Right cardiac atrium (tissue), 5 donors: Measurements from ENCODE around the gene PARL. TPM values are rescaled to one million over a fixed set of nuclear protein-coding genes. Genes with fewer than 3 reads are reported as not detected.
A peak's percentile ranks its signal among the peaks of the same experiment; 100 is the strongest.

ENCODE experiments used
- ATAC-seq, 2 donors: fragments of 200-7000 bp; cut with Tn5 transposase; one replicate each; pipeline versions ENCODE4 v1.8.0 to v1.9.1; 2020; ENCODE audit warnings: moderate library complexity in 2 of 2, mild to moderate bottlenecking in 1 of 2
- DNase-seq, 3 donors: peaks; one replicate each; pipeline ENCODE4 v3.0.0-alpha.2; 2020
- H3K27ac ChIP-seq: one replicate; pipeline ENCODE4 v1.5.1; 2013; ENCODE audit warnings: mild to moderate bottlenecking, low read length, control low read depth, moderate library complexity
- H3K27me3 ChIP-seq: one replicate; pipeline ENCODE4 v1.6.1; 2013; ENCODE audit not compliant: control insufficient read depth, insufficient read depth
- H3K4me1 ChIP-seq: one replicate; pipeline ENCODE4 v1.6.1; 2013; ENCODE audit warnings: low read length; ENCODE audit not compliant: control insufficient read depth, insufficient read depth
- H3K4me3 ChIP-seq: one replicate; pipeline ENCODE4 v1.5.1; 2013; ENCODE audit warnings: low read length, control low read depth
- H3K9me3 ChIP-seq: one replicate; pipeline ENCODE4 v1.6.1; 2013; ENCODE audit warnings: low read length; ENCODE audit not compliant: control insufficient read depth
- WGBS: extraction: QIAGEN DNeasy Blood & Tissue Kit; methylation state at CpG from one replicate; pipeline ENCODE4 v1.1.7; 2013; 5-methylcytosine and 5-hydroxymethylcytosine counted together
- intact Hi-C, 4 donors: fragments of 100-400 bp; cut with DNase I; formaldehyde crosslinking; loops; one replicate each; pipeline versions ENCODE4 v1.11.0 to v1.14.0; 2022 to 2023
- polyA plus RNA-seq: library from polyadenylated mRNA; stranded (reverse); fragments of 200-250 nt; gene quantifications from one replicate; pipeline ENCODE4 v1.2.3, GENCODE V29; 2013
- total RNA-seq, 4 donors: library from RNA; stranded (reverse); fragmentation: NEBNext Ultra II Directional; extraction: Animal tissue kit (Norgen Biotek cat#: 25700); gene quantifications; one replicate each; pipeline ENCODE4 v1.2.1, GENCODE V29; 2021
- donor health status: healthy with polysubstance abuse.
- donor health status: DM: no; HTN: yes; CAD: no.
- donor health status: DM: no; HTN: no; CAD: no.
- donor health status: DM: no; HTN: yes; CAD: no; lungs with severe emphysema.
- donor health status: DM: yes; HTN: yes; CAD: no.

PARL gene
- total and polyA plus RNA-seq, 5 donors: 53.6 to 82.2 (median 62.2) TPM

DNA sequence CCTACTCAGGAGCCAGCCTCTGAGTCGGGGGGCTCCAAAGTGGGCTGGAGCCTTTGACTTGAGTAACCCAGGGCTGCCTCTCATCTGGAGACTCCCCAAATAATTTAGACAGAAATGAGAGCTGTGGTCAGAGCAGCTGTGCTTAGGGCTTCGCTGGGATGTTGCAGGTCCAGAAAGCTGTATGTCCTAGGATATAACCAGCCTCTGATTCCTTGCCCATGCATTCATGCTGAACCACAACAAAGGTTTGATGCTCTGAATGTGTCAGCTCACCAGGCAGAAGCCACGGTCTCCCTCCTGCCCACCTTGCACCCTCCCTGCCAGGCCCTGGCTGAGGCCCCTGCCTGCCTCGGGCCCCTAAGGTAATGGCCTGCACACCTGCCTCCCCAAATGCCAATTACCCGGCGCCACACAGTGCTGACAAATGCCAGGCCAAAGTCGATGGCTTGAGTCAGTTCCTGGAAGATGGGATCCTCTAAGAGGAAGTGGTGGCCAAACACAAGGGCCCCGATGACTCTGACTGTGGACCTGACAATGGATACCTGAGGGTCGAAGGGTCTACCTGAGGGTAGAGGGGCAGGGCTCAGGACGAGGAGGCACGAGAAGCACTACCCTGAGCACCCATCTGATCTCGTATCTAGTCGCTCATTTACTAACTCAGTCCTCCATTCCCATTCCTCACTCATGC is 21.7 kb upstream of the PARL start:
- H3K27me3 ChIP-seq: no peaks in the 10 kb centered on the region
- 78% methylated on average over 13 of the region's 13 CpGs for WGBS
- H3K4me1 ChIP-seq: no peaks in the 10 kb centered on the region
- no peak overlapping the region for H3K27ac ChIP-seq
- ATAC-seq: no peak
- intact Hi-C loops: loop anchor here in 1 of 4 donors (10.0 kb wide), 1 partner anchor 98 kb away; no protein-coding TSS in a partner anchor
- no peak for DNase-seq
- H3K9me3 ChIP-seq: no peaks in the 10 kb centered on the region
- H3K4me3 ChIP-seq: no peak overlapping the region

DNA sequence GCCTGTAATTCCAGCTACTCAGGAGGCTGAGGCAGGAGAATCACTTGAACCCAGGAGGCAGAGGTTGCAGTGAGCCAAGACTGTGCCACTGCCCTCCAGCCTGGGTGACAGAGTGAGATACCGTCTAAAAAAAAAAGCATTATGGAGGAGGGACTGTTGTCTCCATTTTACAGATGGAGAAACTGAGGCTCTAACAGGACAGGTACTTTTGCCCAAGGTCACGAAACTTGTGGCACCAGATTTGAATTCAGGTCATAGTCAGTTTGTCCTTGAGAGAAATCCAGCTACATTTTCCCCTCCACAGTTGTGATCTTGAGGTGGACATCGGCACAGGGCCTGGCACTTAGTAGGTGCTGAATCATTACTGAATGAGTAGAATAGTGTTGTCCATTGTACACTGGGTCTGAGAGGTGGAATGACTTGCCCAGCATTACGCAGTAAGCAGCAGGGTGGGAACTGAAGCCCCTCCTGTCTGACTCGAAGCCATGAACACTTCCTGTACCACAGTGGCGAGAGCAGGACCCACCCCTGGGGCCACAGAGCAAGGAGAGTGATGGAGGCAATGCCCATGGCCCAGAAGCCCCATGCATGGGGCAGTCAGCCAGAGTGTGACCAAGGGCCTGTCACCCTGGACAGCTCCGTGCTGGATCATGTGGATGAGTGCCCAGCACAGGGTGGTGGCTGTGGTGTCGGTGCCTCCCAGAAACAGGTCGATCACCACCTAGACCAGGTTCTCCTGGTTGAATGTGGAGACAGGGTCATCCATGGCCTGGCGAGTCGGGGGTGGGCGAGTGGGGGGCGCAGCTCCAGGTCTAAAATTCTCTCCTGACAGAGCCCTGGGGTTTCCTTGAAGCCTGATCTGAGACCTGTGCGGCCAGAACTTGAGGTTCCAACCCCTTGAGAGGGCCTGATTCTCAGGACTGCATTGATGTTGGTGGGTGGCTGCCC is 20.4 kb upstream of the PARL start:
- Histone ChIP-seq H3K4me3 (no peak overlapping the region), H3K27me3 (no peaks in the 10 kb centered on the region), H3K9me3 (no peaks in the 10 kb centered on the region), H3K27ac (no peak overlapping the region), H3K4me1 (no peaks in the 10 kb centered on the region)
- peak; percentile 26 to 52 for ATAC-seq
- intact Hi-C loops: loop anchor here in 1 of 4 donors (10.0 kb wide), 1 partner anchor 100 kb away; no protein-coding TSS in a partner anchor
- WGBS: 76% methylated on average over 14 of the region's 14 CpGs
- DNase-seq: no peak

DNA sequence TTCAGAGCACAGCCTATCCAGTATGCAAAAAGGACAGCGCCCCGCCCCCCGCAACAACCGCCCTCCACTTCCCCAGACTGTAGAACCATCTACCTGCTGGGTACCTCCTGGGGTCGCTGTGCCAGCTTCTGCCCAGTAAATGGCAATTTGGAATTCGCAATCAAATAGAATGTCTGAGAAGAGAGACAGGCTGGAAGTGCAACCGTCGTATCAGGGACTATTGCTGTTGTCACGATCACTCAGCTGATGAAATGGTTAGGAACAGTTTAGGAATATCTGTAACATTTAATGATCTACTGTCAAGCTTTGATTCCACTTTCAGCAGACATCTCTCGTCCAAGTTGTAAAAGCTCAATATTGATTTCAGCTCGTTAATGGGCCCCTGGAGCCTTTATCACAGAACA is 13.3 kb upstream of the PARL start:
- Histone ChIP-seq H3K4me1 (no peaks in the 10 kb centered on the region), H3K27me3 (no peaks in the 10 kb centered on the region), H3K4me3 (no peak overlapping the region), H3K9me3 (no peaks in the 10 kb centered on the region), H3K27ac (no peak overlapping the region)
- ATAC-seq (no peak), DNase-seq (peak in 1 of 3 donors; percentile 37)
- intact Hi-C loops: loop anchor here in 3 of 4 donors (10.0 kb wide), 2 partner anchors 347 to 387 kb away; partner anchors contain the start of genes ALG3 (in 1 of the 3) and EEF1AKMT4 (in 1 of the 3)
- WGBS: 58% methylated on average over 11 of the region's 11 CpGs

DNA sequence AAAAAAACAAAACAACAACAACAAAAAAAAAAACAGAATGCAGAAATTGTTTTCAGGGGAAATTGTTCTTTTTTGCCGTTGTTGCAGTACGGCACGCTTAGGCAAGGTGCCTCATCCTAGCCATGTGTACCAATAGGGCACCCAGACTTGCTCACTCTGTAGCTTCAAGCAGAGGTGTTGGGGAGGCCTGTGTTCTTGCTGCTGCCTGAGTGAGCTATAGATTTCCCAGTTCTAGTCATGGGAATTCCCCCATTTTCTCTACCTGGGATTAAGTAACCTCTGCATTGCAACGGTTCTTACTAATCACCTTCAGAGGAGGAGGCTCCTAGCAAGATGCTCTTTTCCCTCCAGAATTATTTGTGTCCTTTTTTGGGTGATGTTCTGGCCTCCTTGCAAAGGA is 12.9 kb upstream of the PARL start:
- no peak overlapping the region for H3K4me3 ChIP-seq
- H3K27ac ChIP-seq: no peak overlapping the region
- no peaks in the 10 kb centered on the region for H3K27me3 ChIP-seq
- H3K4me1 ChIP-seq: no peaks in the 10 kb centered on the region
- WGBS: 85% methylated on average over 4 of the region's 4 CpGs
- ATAC-seq (no peak), DNase-seq (no peak)
- intact Hi-C loops: loop anchor here in 3 of 4 donors (10.0 kb wide), 2 partner anchors 347 to 387 kb away; partner anchors contain the start of genes ALG3 (in 1 of the 3) and EEF1AKMT4 (in 1 of the 3)
- H3K9me3 ChIP-seq: no peaks in the 10 kb centered on the region

DNA sequence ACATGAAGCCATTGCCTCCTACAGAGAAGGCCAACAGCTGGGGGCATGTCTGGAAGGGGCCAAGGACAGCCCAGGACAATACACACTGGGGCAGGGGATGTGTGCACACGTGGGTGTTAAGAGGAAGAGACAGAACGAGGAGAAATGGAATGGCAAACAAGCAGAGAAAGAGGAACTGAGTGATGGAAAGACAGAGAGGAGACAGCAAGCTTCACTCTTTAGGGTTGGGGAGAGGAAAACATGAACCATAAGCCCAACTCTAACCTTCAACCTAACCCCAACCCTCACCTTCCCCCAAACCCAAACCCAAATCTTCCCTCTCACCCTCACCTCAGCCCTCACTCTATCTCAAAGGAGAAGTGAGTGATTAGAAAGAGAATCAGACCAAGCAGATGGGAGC is 11.9 kb upstream of the PARL start:
- Histone ChIP-seq H3K27ac (no peak overlapping the region), H3K27me3 (no peaks in the 10 kb centered on the region), H3K4me1 (no peaks in the 10 kb centered on the region), H3K9me3 (no peaks in the 10 kb centered on the region), H3K4me3 (no peak overlapping the region)
- ATAC-seq: peak in 1 of 2 donors; percentile 27
- WGBS: 49% methylated on average over 2 of the region's 2 CpGs
- intact Hi-C loops: loop anchor here in 3 of 4 donors (10.0 kb wide), 2 partner anchors 348 to 388 kb away; partner anchors contain the start of genes ALG3 (in 1 of the 3) and EEF1AKMT4 (in 1 of the 3)
- DNase-seq: no peak

DNA sequence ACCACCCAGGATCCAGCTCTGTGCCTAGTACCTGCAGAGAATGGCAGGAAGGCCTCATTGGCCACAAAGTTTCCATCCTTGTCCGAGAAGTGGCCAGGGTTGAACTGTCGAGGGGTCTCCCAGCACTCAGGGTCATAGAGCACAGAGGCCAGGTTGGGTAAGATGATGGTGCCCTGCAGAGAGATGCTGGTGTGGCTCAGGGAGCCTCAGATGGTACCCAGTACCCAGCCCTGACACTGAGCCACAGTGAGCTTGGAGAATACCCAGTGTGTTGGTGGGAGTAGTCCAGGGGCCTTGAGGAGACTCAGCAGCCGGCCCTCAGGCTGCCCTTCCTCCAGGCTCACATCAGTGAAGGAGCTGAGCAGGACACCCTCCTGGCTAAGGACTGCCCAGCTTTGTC is 11.5 kb upstream of the PARL start:
- intact Hi-C loops: loop anchor here in 3 of 4 donors (10.0 kb wide), 2 partner anchors 349 to 389 kb away; partner anchors contain the start of genes ALG3 (in 1 of the 3) and EEF1AKMT4 (in 1 of the 3)
- no peak overlapping the region for H3K27ac ChIP-seq
- 81% methylated on average over 3 of the region's 3 CpGs for WGBS

DNA sequence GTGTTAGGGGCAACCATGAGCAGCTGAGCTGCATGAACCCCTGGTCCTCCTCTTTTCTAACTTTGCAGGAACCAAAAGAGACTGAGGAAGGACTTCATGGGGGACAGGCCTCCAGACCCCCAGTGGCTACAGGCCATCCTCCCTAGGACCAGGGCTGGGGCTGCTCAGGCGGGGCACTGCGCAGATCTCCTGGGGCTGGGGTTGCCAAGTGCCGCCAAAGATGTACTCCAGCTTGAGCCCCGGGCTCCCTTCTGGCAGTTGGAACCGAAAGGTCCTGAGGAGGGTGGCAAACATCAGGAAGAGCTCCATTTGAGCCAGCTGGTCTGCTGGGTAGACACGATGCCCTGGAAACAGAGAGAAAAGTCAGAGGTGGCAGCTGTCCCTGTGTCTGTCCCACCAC is 11.1 kb upstream of the PARL start:
- H3K27me3 ChIP-seq: no peaks in the 10 kb centered on the region
- peak; percentile 26 to 40 for ATAC-seq
- H3K4me3 ChIP-seq: no peak overlapping the region
- WGBS: 86% methylated on average over 6 of the region's 6 CpGs
- H3K4me1 ChIP-seq: no peaks in the 10 kb centered on the region
- DNase-seq: no peak
- no peaks in the 10 kb centered on the region for H3K9me3 ChIP-seq
- intact Hi-C loops: loop anchor here in 3 of 4 donors (10.0 kb wide), 2 partner anchors 349 to 389 kb away; partner anchors contain the start of genes ALG3 (in 1 of the 3) and EEF1AKMT4 (in 1 of the 3)
- no peak overlapping the region for H3K27ac ChIP-seq

More for the DNA sequence above, 11.5 kb upstream of the PARL start:
- Histone ChIP-seq H3K27me3 (no peaks in the 10 kb centered on the region), H3K4me3 (no peak overlapping the region), H3K4me1 (no peaks in the 10 kb centered on the region), H3K9me3 (no peaks in the 10 kb centered on the region)
- ATAC-seq (peak; percentile 30 to 31), DNase-seq (no peak)

DNA sequence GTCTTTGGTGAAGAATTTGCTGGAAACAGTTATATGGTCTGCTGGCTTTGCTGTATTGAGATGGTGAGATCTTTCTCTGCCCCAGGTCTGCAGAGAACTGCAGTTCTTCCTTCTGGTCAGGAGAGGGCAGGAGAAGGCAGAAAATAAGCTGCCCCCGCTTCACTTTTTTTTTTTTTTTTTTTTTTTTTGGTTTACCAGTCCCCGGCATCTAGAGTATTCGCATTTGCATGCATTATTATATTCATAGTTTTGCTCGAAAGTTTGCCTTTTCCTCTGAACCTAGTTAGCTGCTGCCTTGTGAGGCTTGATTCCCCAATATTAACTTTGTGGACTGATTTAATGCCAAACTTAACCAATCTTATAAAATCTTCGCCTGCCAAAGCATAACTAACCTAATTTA is 10.6 kb upstream of the PARL start:
- Histone ChIP-seq H3K4me1 (no peaks in the 10 kb centered on the region), H3K4me3 (no peak overlapping the region), H3K27me3 (no peaks in the 10 kb centered on the region), H3K9me3 (no peaks in the 10 kb centered on the region), H3K27ac (no peak overlapping the region)
- ATAC-seq (peak; percentile 66 to 69), DNase-seq (no peak)
- WGBS: 20% methylated on average over 5 of the region's 5 CpGs
- intact Hi-C loops: loop anchor here in 3 of 4 donors (10.0 kb wide), 2 partner anchors 350 to 390 kb away; partner anchors contain the start of genes ALG3 (in 1 of the 3) and EEF1AKMT4 (in 1 of the 3)

DNA sequence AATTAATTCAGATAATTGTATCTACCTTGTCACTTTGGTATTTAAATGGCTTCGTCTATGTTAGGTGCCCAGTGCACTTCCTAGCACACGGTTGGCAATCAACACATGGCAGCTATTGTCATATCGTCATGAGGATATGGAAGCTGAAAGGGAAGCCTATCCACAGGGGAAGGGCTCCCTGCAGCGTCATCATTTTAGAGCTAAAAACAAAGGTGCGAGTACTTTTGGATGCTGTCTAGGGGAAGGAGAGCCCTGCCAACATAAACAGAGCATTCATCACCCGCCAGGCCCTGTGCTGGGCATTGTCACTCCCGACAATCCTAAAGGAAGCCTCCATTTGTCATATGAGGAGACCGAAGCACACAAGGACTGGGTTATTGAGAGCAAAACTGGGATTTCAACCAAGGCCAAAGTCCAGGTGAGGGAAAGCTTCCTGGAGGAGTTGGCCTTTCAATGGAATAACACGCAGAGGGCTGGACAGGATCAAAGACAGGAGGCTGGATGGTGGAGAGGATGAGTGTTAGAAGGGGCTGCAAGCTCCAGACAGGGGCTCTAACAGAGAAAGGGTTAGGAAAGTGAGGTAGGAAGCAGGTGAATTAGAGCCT is 8.0 kb upstream of the PARL start:
- intact Hi-C loops: loop anchor here in 3 of 4 donors (10.0 kb wide), 2 partner anchors 352 to 392 kb away; partner anchors contain the start of genes ALG3 (in 1 of the 3) and EEF1AKMT4 (in 1 of the 3)
- H3K4me1 ChIP-seq: no peaks in the 10 kb centered on the region
- WGBS: 52% methylated on average over 9 of the region's 9 CpGs
- no peak overlapping the region for H3K27ac ChIP-seq
- H3K4me3 ChIP-seq: no peak overlapping the region
- no peaks in the 10 kb centered on the region for H3K9me3 ChIP-seq
- H3K27me3 ChIP-seq: no peaks in the 10 kb centered on the region
- ATAC-seq (no peak), DNase-seq (no peak)

DNA sequence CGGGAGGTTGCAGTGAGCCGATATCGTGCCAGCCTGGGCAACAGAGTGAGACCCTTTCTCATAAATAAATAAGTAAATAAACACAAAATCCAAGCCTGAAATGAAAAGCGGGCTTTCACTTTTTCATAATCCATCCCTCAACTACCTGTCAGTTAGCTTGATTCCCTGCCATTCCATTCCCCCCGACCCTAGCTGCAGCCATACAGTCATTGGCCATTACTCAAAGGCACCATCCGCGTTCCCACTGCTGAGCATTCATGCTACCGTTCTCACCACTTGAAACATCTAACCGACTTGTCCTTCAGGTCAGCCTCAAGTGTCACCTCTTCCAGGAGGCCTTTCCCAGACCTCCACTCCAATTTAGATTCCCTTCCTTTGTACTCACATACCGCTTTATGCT is 1.1 kb upstream of the PARL start:
- ATAC-seq: no peak
- no peak overlapping the region for H3K27ac ChIP-seq
- 92% methylated on average over 10 of the region's 10 CpGs for WGBS

More for the DNA sequence above, 1.1 kb upstream of the PARL start:
- no peak for DNase-seq
- no peaks in the 10 kb centered on the region for H3K4me1 ChIP-seq
- no peak overlapping the region for H3K4me3 ChIP-seq
- intact Hi-C loops: loop anchor here in 1 of 4 donors (10.0 kb wide), 1 partner anchor 129 kb away; the partner anchor contains the start of gene ABCC5
- no peaks in the 10 kb centered on the region for H3K9me3 ChIP-seq
- H3K27me3 ChIP-seq: no peaks in the 10 kb centered on the region
